HG02870 (cell line): ENCODE data around the gene ESRRB.

Source experiments
- ATAC-seq: cut with Tn5 transposase; IDR thresholded peaks from one replicate; pipeline ENCODE4 v1.9.1; 2021; ENCODE audit warnings: mild to moderate bottlenecking, moderate library complexity; ENCODE audit not compliant: unreplicated experiment

ESRRB gene

GRCh38 chr14:76446486-76446885 lies 70.5 kb downstream of the ESRRB start:
- no peak for ATAC-seq

- no peak for ATAC-seq
Observed at GRCh38 chr14:76446921-76447320, 71.0 kb downstream of the ESRRB start.

- no peak for ATAC-seq
Observed at GRCh38 chr14:76450476-76450875, 74.5 kb downstream of the ESRRB start.

- ATAC-seq: no peak
Observed at GRCh38 chr14:76456200-76456599, 80.3 kb downstream of the ESRRB start.

GRCh38 chr14:76456891-76457586 lies 81.1 kb downstream of the ESRRB start:
- ATAC-seq: no peak

- no peak for ATAC-seq
Observed at GRCh38 chr14:76457841-76458240, 81.9 kb downstream of the ESRRB start.

- no peak for ATAC-seq
Observed at GRCh38 chr14:76461886-76462285, 85.9 kb downstream of the ESRRB start.

- ATAC-seq: no peak
Observed at GRCh38 chr14:76462330-76462729, 86.4 kb downstream of the ESRRB start.

GRCh38 chr14:76463105-76463504 lies 87.2 kb downstream of the ESRRB start:
- no peak for ATAC-seq

- no peak for ATAC-seq
Observed at GRCh38 chr14:76464856-76465255, 88.9 kb downstream of the ESRRB start.

- ATAC-seq: no peak
Observed at GRCh38 chr14:76465664-76466063, 89.7 kb downstream of the ESRRB start.

GRCh38 chr14:76467711-76468155 lies 91.8 kb downstream of the ESRRB start:
- no peak for ATAC-seq

GRCh38 chr14:76472199-76472723 lies 96.3 kb downstream of the ESRRB start:
- no peak for ATAC-seq

- ATAC-seq: no peak
Observed at GRCh38 chr14:76473481-76474263, 97.7 kb downstream of the ESRRB start.

- ATAC-seq: no peak
Observed at GRCh38 chr14:76480426-76480825, 104.5 kb downstream of the ESRRB start.

- ATAC-seq: no peak
Observed at GRCh38 chr14:76484355-76484754, 108.4 kb downstream of the ESRRB start.

- no peak for ATAC-seq
Observed at GRCh38 chr14:76486251-76486743, 110.4 kb downstream of the ESRRB start.

GRCh38 chr14:76488551-76488950 lies 112.6 kb downstream of the ESRRB start:
- ATAC-seq: no peak

- no peak for ATAC-seq
Observed at GRCh38 chr14:76489667-76490066, 113.7 kb downstream of the ESRRB start.

- no peak for ATAC-seq
Observed at GRCh38 chr14:76490111-76490510, 114.2 kb downstream of the ESRRB start.

GRCh38 chr14:76490735-76491134 lies 114.8 kb downstream of the ESRRB start:
- no peak for ATAC-seq
